Right lobe of liver (tissue), 6 donors: ENCODE measurements around the gene CPNE4. TPM values are rescaled to one million over a fixed set of nuclear protein-coding genes. Genes with fewer than 3 reads are reported as not detected.

ENCODE experiments used
- ATAC-seq, 4 donors: fragments of 200-7000 bp; cut with Tn5 transposase; one replicate each; pipeline ENCODE4 v1.9.1; 2020; ENCODE audit warnings: mild to moderate bottlenecking in 4 of 4, moderate library complexity in 4 of 4
- DNase-seq, 3 donors: peaks; one replicate each; pipeline ENCODE4 v3.0.0-alpha.2; 2020
- H3K27ac ChIP-seq, 3 donors: fragments of 200-600 bp; one replicate each; pipeline ENCODE4 v1.8.0; 2022
- H3K27me3 ChIP-seq, 2 donors: fragments of 200-600 bp; one replicate each; pipeline ENCODE4 v1.8.0; 2022
- H3K36me3 ChIP-seq, 4 donors: fragments of 200-600 bp; sonication (generic) in 1 of 4; one replicate each; pipeline versions ENCODE4 v1.5.1 to v1.8.0; 2017 to 2022; ENCODE audit warnings: control low read depth in 1 of 4
- H3K4me1 ChIP-seq, 4 donors: fragments of 200-600 bp; sonication (generic) in 1 of 4; one replicate each; pipeline versions ENCODE4 v1.5.1 to v1.8.0; 2017 to 2022; ENCODE audit warnings: control low read depth in 1 of 4
- H3K4me3 ChIP-seq, 3 donors: fragments of 200-600 bp; one replicate each; pipeline ENCODE4 v1.8.0; 2022
- H3K9me3 ChIP-seq, 4 donors: fragments of 200-600 bp; sonication (generic) in 1 of 4; one replicate each; pipeline versions ENCODE4 v1.5.1 to v1.8.0; 2017 to 2022; ENCODE audit warnings: control low read depth in 1 of 4
- POLR2A ChIP-seq: fragments of 450-650 bp; IDR thresholded peaks from one replicate; pipeline ENCODE4 v1.6.1; 2017; ENCODE audit warnings: antibody characterized with exemption, mild to moderate bottlenecking
- WGBS: methylation state at CpG from one replicate; pipeline ENCODE4 v1.1.6; 2018; ENCODE audit warnings: low coverage, low lambda C conversion rate; ENCODE audit not compliant: insufficient coverage; ENCODE audit errors: missing lambda C conversion rate; 5-methylcytosine and 5-hydroxymethylcytosine counted together
- intact Hi-C, 2 donors: fragments of 100-400 bp; cut with DNase I; formaldehyde crosslinking; loops; one replicate each; pipeline versions ENCODE4 v1.11.2 to v1.14.1; 2022
- total RNA-seq, 6 experiments: library from RNA; depleted of rRNA in 2 of 6; stranded (reverse); fragments of >200 nt in 2 of 6; fragmentation: NEBNext Ultra II Directional in 3 of 6; extraction: Animal tissue kit (Norgen Biotek cat#: 25700) in 3 of 6; gene quantifications; one replicate each; pipeline versions ENCODE4 v1.1.0 to v1.2.4, GENCODE V29; 2016 to 2023
- TF ChIP-seq, protein P1 (sequence below), 4 donors: fragments of 200-600 bp in 3 of 4; fragments of 450-650 bp in 1 of 4; IDR thresholded peaks; one replicate each; pipeline versions ENCODE4 v1.5.1 to v1.8.0; 2016 to 2022; ENCODE audit warnings: antibody characterized with exemption in 4 of 4, mild to moderate bottlenecking in 2 of 4
- donor health status: DM: no; HTN: yes; CAD: no.
- donor health status: DM: no; HTN: no; CAD: no.
- donor health status: DM: no; HTN: no; CAD: no.
- donor health status: DM: no; HTN: yes; CAD: no.
- donor health status: DM: no; HTN: yes; CAD: no.

The CPNE4 gene
- total RNA-seq, 6 experiments from 2014 or later: not detected

DNA sequence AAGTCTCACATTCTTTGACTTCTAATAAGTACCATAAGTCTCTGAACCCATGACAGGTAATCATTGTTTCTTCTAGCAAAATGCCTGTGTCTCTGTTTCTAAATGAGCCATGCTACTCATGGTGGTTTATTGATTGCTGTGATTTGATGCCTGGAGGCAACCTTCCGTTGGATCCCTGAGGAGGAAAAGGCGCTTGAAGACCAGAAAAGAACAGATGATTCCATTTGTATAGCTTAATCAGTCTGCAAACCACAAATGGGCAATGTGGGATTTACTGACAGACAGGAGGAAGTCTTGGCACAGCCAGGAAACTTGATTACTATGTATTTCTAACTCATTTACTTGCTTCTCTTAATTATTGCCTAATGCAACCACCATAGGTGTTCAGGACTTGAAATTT is 428.9 kb downstream of the CPNE4 start:
- Histone ChIP-seq H3K27me3 (no peaks in the 10 kb centered on the region), H3K4me1 (no peaks in the 10 kb centered on the region), H3K27ac (no peak overlapping the region), H3K4me3 (no peak overlapping the region), H3K9me3 (no peaks in the 10 kb centered on the region), H3K36me3 (no peaks in the 10 kb centered on the region)
- 25% methylated on average over 2 of the region's 2 CpGs for WGBS
- intact Hi-C loops: no loop called here
- TF ChIP-seq POLR2A: no peak
- TF ChIP-seq, protein P1, sequence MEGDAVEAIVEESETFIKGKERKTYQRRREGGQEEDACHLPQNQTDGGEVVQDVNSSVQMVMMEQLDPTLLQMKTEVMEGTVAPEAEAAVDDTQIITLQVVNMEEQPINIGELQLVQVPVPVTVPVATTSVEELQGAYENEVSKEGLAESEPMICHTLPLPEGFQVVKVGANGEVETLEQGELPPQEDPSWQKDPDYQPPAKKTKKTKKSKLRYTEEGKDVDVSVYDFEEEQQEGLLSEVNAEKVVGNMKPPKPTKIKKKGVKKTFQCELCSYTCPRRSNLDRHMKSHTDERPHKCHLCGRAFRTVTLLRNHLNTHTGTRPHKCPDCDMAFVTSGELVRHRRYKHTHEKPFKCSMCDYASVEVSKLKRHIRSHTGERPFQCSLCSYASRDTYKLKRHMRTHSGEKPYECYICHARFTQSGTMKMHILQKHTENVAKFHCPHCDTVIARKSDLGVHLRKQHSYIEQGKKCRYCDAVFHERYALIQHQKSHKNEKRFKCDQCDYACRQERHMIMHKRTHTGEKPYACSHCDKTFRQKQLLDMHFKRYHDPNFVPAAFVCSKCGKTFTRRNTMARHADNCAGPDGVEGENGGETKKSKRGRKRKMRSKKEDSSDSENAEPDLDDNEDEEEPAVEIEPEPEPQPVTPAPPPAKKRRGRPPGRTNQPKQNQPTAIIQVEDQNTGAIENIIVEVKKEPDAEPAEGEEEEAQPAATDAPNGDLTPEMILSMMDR (IDR thresholded peaks at IDR 0.05): no peak
- no peak for ATAC-seq
- DNase-seq: no peak

DNA sequence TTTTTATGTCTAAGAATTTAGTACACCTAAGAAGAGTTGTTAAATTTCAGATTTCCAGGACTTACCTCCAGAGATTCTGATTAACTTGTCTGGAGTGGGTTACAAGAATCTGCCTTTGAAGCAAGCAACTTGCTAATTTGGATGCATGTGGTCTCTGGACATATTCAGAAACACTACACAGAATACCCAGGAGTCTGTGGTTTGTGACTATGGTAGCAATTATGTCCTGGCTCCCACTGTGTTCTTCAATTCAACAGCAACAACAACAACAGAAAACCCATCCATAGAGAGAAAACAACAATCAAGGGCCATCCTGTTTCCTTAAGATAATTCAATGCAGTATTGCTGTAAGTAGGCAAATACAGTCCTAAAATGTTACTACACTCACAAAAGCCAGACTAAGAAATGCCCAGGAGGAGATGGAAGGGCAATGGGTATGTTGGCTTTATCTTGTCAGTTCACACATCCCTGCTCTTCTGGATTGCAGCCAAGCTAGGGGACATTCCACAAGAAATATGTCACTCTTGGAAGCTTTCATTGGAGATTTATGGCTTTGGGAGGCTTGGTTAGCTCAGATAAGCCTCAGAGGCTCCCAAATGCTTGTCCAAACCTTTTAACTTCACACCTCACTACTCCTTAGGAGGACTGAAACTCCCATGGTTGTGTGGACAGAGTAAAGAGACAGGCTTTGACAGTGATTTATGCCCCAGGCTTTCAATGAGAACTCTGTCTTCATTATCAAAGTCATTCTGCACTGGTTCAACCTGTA is 432.6 kb downstream of the CPNE4 start:
- intact Hi-C loops: no loop called here
- TF ChIP-seq POLR2A: no peak
- TF ChIP-seq, protein P1 (IDR thresholded peaks at IDR 0.05): no peak
- no peak overlapping the region for H3K4me3 ChIP-seq
- no peaks in the 10 kb centered on the region for H3K27me3 ChIP-seq
- H3K4me1 ChIP-seq: no peaks in the 10 kb centered on the region
- no peaks in the 10 kb centered on the region for H3K36me3 ChIP-seq
- no peaks in the 10 kb centered on the region for H3K9me3 ChIP-seq
- ATAC-seq: no peak
- no peak overlapping the region for H3K27ac ChIP-seq
- no peak for DNase-seq

DNA sequence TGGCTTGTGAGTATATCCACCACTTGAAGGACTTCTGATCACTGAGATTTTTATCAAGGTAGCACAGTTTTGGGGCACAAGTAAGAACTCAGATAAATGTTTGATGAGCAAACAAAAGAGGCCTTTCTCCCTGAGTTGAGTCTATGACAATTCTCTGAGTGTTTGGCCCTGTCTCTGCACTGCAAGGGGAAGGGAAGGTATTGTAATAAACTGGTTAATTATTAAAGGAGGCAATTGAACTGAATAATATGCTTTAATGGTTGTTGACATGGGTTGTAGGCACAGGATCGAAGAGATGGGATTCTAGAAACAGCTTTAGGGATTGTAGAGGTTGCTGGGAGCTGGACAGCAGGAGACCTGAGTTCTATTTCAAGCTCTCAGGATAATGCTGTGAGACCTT is 437.0 kb downstream of the CPNE4 start:
- no peaks in the 10 kb centered on the region for H3K9me3 ChIP-seq
- ATAC-seq (no peak), DNase-seq (no peak)
- H3K27me3 ChIP-seq: no peaks in the 10 kb centered on the region
- no peaks in the 10 kb centered on the region for H3K4me1 ChIP-seq
- no peak for TF ChIP-seq POLR2A
- TF ChIP-seq, protein P1 (IDR thresholded peaks at IDR 0.05): no peak
- intact Hi-C loops: no loop called here
- H3K27ac ChIP-seq: no peak overlapping the region
- no peak overlapping the region for H3K4me3 ChIP-seq
- 18% methylated on average over 1 of the region's 1 CpG for WGBS
- H3K36me3 ChIP-seq: no peaks in the 10 kb centered on the region

DNA sequence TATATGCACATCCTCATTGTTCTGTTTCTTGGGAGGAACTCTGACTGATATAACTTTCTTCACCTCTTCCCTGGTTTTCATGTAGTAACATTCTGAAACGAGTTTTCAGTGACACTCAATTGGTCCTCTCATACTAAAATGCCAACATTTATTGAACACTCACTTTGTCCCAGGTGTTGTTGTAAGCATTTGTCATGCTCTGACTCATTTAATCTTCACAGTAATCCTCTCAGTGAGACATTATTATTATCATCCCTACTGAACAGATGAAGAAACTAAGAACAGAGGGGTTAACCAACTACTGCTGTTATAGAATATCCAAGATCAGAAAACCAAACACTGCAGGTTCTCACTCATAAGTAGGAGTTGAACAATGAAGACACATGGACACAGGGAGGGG is 437.9 kb downstream of the CPNE4 start:
- Histone ChIP-seq H3K9me3 (no peaks in the 10 kb centered on the region), H3K36me3 (no peaks in the 10 kb centered on the region), H3K4me1 (no peaks in the 10 kb centered on the region), H3K4me3 (no peak overlapping the region), H3K27ac (no peak overlapping the region), H3K27me3 (no peaks in the 10 kb centered on the region)
- DNase-seq (no peak), ATAC-seq (no peak)
- TF ChIP-seq POLR2A: no peak
- TF ChIP-seq, protein P1 (IDR thresholded peaks at IDR 0.05): no peak
- 57% methylated on average over 1 of the region's 1 CpG for WGBS
- intact Hi-C loops: no loop called here
